K562 (cell line): ENCODE results near the gene LRMDA. TPM values are rescaled to one million over a fixed set of nuclear protein-coding genes. Genes with fewer than 3 reads are reported as not detected.

Experiments
- ATAC-seq: fragments of 200-7000 bp; cut with Tn5 transposase; 3 replicates; pipeline ENCODE4 v1.9.1; 2020; ENCODE audit warnings: moderate library complexity
- BruUV-seq: library from RNA; stranded (reverse); fragments of 400-500 nt; replicated peaks from 2 replicates; lab custom pipeline; 2021; lab: Mats Ljungman, UMichigan
- CTCF ChIA-PET: fragments of 300-600 bp; formaldehyde crosslinking; extraction: SDS; loops from one replicate; lab custom pipeline; 2021; ENCODE audit warnings: low intra/inter-chr PET ratio; lab: Yijun Ruan, JAX
- POLR2A ChIA-PET: fragments of 300-600, 350-650 bp; sonication (Branson Sonifier 250); formaldehyde crosslinking; extraction: SDS; loops from one replicate; lab custom pipeline; 2021; ENCODE audit warnings: antibody characterized with exemption, inconsistent platforms; lab: Yijun Ruan, JAX
- DNase-seq, 4 experiments: peaks; one replicate each; pipeline versions ENCODE4 v3.0.0 to v3.0.0-alpha.2; 2011 to 2018; ENCODE audit warnings: low spot score in 3 of 4, mixed read lengths in 3 of 4; ENCODE audit errors: extremely low read depth in 1 of 4
- FAIRE-seq: peaks from 2 replicates; lab custom pipeline; 2011; peaks lifted over from hg19 to GRCh38; lab: Jason Lieb, UNC
- H2AFZ ChIP-seq: 2 replicates; pipeline ENCODE4 v1.6.0; 2011; ENCODE audit warnings: low read depth, low read length, control low read depth, inconsistent platforms
- H3K27ac ChIP-seq: fragments of 200-600 bp; 3 replicates; pipeline ENCODE4 v1.8.0; 2011; ENCODE audit warnings: low read depth, mild to moderate bottlenecking, control low read depth, inconsistent platforms, low read length, moderate library complexity, mixed read lengths; ENCODE audit errors: extremely low read depth
- H3K27me3 ChIP-seq, 2 experiments: fragments of 300-600 bp in 1 of 2; 2 replicates in 1 of 2; 3 replicates in 1 of 2; pipeline versions ENCODE4 v1.6.0 to v1.8.0; 2011; ENCODE audit warnings: inconsistent platforms in 2 of 2, low read length in 2 of 2, mild to moderate bottlenecking in 1 of 2, mixed read lengths in 1 of 2, moderate library complexity in 1 of 2; ENCODE audit not compliant: control insufficient read depth in 2 of 2, insufficient read depth in 2 of 2
- H3K36me3 ChIP-seq: fragments of 300-600 bp; 3 replicates; pipeline ENCODE4 v1.8.0; 2011; ENCODE audit warnings: mild to moderate bottlenecking, low read length, inconsistent platforms; ENCODE audit not compliant: control insufficient read depth, insufficient read depth
- H3K4me1 ChIP-seq, 2 experiments: fragments of 200-600 bp in 1 of 2; replicated peaks in 1 of 2; 2 replicates in 1 of 2; 3 replicates in 1 of 2; pipeline versions ENCODE4 v1.5.1 to v1.8.0; 2011; ENCODE audit warnings: inconsistent platforms in 2 of 2, low read length in 2 of 2, mild to moderate bottlenecking in 1 of 2, mixed read lengths in 1 of 2, moderate library complexity in 1 of 2; ENCODE audit not compliant: control insufficient read depth in 2 of 2, insufficient read depth in 2 of 2
- H3K4me2 ChIP-seq: 2 replicates; pipeline ENCODE4 v1.6.1; 2011; ENCODE audit warnings: low read length, control low read depth, inconsistent platforms, mixed read lengths; ENCODE audit not compliant: insufficient read depth
- H3K4me3 ChIP-seq: fragments of 200-600 bp; sonication (generic), shearing (Covaris generic); 2 replicates; pipeline ENCODE4 v1.5.1; 2016; ENCODE audit warnings: control low read depth, inconsistent platforms
- H3K79me2 ChIP-seq: fragments of 200-600 bp; 3 replicates; pipeline ENCODE4 v1.8.0; 2011; ENCODE audit warnings: low read length, inconsistent platforms; ENCODE audit not compliant: control insufficient read depth, insufficient read depth
- H3K9ac ChIP-seq, 2 experiments: 2 replicates each; pipeline versions ENCODE4 v1.6.0 to v1.6.1; 2011; ENCODE audit warnings: low read depth in 2 of 2, low read length in 2 of 2, control low read depth in 1 of 2, inconsistent platforms in 1 of 2, mild to moderate bottlenecking in 1 of 2, mixed read lengths in 1 of 2; ENCODE audit not compliant: insufficient read depth in 1 of 2
- H3K9me1 ChIP-seq: one replicate; pipeline ENCODE4 v1.6.0; 2011; ENCODE audit warnings: inconsistent platforms, mild to moderate bottlenecking, low read length, moderate library complexity; ENCODE audit not compliant: control insufficient read depth, insufficient read depth
- H3K9me3 ChIP-seq: replicated peaks from 2 replicates; pipeline ENCODE4 v1.5.1; 2011; ENCODE audit warnings: low read depth, low read length, inconsistent platforms; ENCODE audit not compliant: control insufficient read depth, insufficient read depth
- H4K20me1 ChIP-seq: replicated peaks from 2 replicates; pipeline ENCODE4 v1.6.1; 2011; ENCODE audit warnings: low read length, inconsistent platforms, mixed read lengths; ENCODE audit not compliant: control insufficient read depth, insufficient read depth
- E2F1 ChIP-seq: sonication (generic); formaldehyde crosslinking; IDR thresholded peaks from 2 replicates; pipeline ENCODE4 v1.8.1; 2023; ENCODE audit warnings: mild to moderate bottlenecking, missing genetic modification reagents, moderate library complexity
- EP400 ChIP-seq: fragments of 450-650 bp; IDR thresholded peaks from 2 replicates; pipeline ENCODE4 v1.6.1; 2017; ENCODE audit warnings: antibody characterized with exemption, mild to moderate bottlenecking, moderate library complexity
- GTF2F1 ChIP-seq: IDR thresholded peaks from 2 replicates; pipeline ENCODE4 v1.6.1; 2011; ENCODE audit warnings: low read depth, low read length, improper control_type of control experiment
- PTBP1 ChIP-seq: fragments of 200-400 bp; formaldehyde crosslinking; IDR thresholded peaks from 2 replicates; pipeline ENCODE4 v1.6.1; 2017; ENCODE audit warnings: low read depth, low read length
- RNF2 ChIP-seq: sonication (generic); IDR thresholded peaks from 2 replicates; pipeline ENCODE4 v1.6.1; 2016
- SNRNP70 ChIP-seq: fragments of 200-400 bp; formaldehyde crosslinking; optimal IDR thresholded peaks from 2 replicates; pipeline ENCODE3; 2017; ENCODE audit warnings: low read depth, low read length
- ZNF785 ChIP-seq: fragments of 250-450 bp; sonication (Bioruptor Pico); IDR thresholded peaks from 2 replicates; pipeline ENCODE4 v1.4.0; 2020; ENCODE audit warnings: mild to moderate bottlenecking
- WGBS: fragments of 100-300 bp; shearing (Covaris generic); methylation state at CpG from one replicate; pipeline ENCODE4 v1.1.6; 2016; ENCODE audit warnings: low coverage, mixed read lengths; ENCODE audit not compliant: insufficient coverage; ENCODE audit errors: missing lambda C conversion rate; 5-methylcytosine and 5-hydroxymethylcytosine counted together
- in situ Hi-C: fragments of 300-500 bp; cut with MboI; formaldehyde crosslinking; loops from 4 replicates; pipeline ENCODE4 v1.15.0; 2018; ENCODE audit warnings: inconsistent platforms, mixed read lengths
- intact Hi-C: fragments of 100-400 bp; cut with micrococcal nuclease; formaldehyde crosslinking; loops from 2 replicates; pipeline ENCODE4 v1.14.2; 2022
- polyA plus RNA-seq, 8 experiments: library from polyadenylated mRNA; depleted of rRNA in 4 of 8; stranded (reverse) in 5 of 8; unstranded in 3 of 8; fragments of >200 nt; fragmentation: Nextera tagmentation in 2 of 8; fragmentation: Illumina TruSeq in 1 of 8; extraction: Ambion mirVana in 2 of 8; extraction: Trizol in 1 of 8; gene quantifications; 2 replicates each; pipeline versions ENCODE4 v1.2.1 to v1.2.3, GENCODE V29; 2011 to 2014; ENCODE audit warnings: inconsistent platforms in 1 of 8, missing spikeins in 1 of 8
- total RNA-seq, 7 experiments: library from RNA; depleted of rRNA in 6 of 7; stranded (reverse); fragments of >200 nt in 6 of 7; fragmentation: Illumina TruSeq in 2 of 7; extraction: Trizol in 2 of 7; gene quantifications; 2 replicates each; pipeline versions ENCODE4 v1.2.1 to v1.2.3, GENCODE V29; 2011 to 2021; ENCODE audit warnings: low replicate concordance in 1 of 7

The LRMDA gene
- total and polyA plus RNA-seq, 9 of the 15 experiments (the other 6 are each of a cell fraction or from before 2014, with no cell fraction given) = 0.25 TPM; not detected in 8

GRCh38 chr10:75466886-75467285, 35.5 kb downstream of the LRMDA start:
- no TSS peak for BruUV-seq
- TF ChIP-seq ZNF785 (CRISPR knock-in tag) (no peak), E2F1 (CRISPR knock-in tag) (no peak), SNRNP70 (no peak), RNF2 (no peak), PTBP1 (no peak), GTF2F1 (no peak), EP400 (no peak)
- FAIRE-seq (no peak), ATAC-seq (no peak), DNase-seq (no peak)
- H3K27me3 ChIP-seq = peaks cover 7 to 21% of the 10 kb centered on the region in 2 experiments; a peak in 4 of 5 replicates
- H2AFZ ChIP-seq = no peak overlapping the region
- ChIA-PET POLR2A (no interaction called here), CTCF (no interaction called here)
- H3K4me2 ChIP-seq = no peak overlapping the region
- no peaks in the 10 kb centered on the region for H3K9me3 ChIP-seq
- in situ Hi-C loops (no loop called here), intact Hi-C loops (no loop called here)
- H3K79me2 ChIP-seq = no peaks in the 10 kb centered on the region
- H3K27ac ChIP-seq = no peak overlapping the region
- no peaks in the 10 kb centered on the region for H3K9me1 ChIP-seq
- no peak overlapping the region for H3K9ac ChIP-seq
- H3K36me3 ChIP-seq = no peaks in the 10 kb centered on the region
- no peaks in the 10 kb centered on the region for H3K4me1 ChIP-seq
- no peak overlapping the region for H3K4me3 ChIP-seq
- no peaks in the 10 kb centered on the region for H4K20me1 ChIP-seq
- WGBS = 0% methylated on average over 6 of the region's 6 CpGs
